Keratinocyte (primary cell): Measurements from ENCODE around the gene ATXN7. TPM values are rescaled to one million over a fixed set of nuclear protein-coding genes. Genes with fewer than 3 reads are reported as not detected.

Experiments used
- DNase-seq: peaks from one replicate; pipeline ENCODE4 v3.0.0-alpha.2; 2011; ENCODE audit warnings: low read depth, missing footprints, low spot score
- FAIRE-seq: peaks from 2 replicates; lab custom pipeline; 2011; peaks lifted over from hg19 to GRCh38; lab: Jason Lieb, UNC
- H2AFZ ChIP-seq: 2 replicates; pipeline ENCODE4 v1.6.0; 2012; ENCODE audit warnings: low read length, control low read depth, inconsistent platforms; ENCODE audit not compliant: control insufficient read depth
- H3K27ac ChIP-seq: 2 replicates; pipeline ENCODE4 v1.5.1; 2011; ENCODE audit warnings: low read length; ENCODE audit not compliant: control insufficient read depth, insufficient read depth
- H3K27me3 ChIP-seq: 3 replicates; pipeline ENCODE4 v1.6.0; 2011; ENCODE audit warnings: low read length; ENCODE audit not compliant: control insufficient read depth, insufficient read depth; ENCODE audit errors: extremely low read depth
- H3K36me3 ChIP-seq, 2 experiments: 2 replicates in 1 of 2; 3 replicates in 1 of 2; pipeline ENCODE4 v1.5.1; 2011; ENCODE audit warnings: low read length in 2 of 2, mild to moderate bottlenecking in 1 of 2; ENCODE audit not compliant: control insufficient read depth in 2 of 2, insufficient read depth in 2 of 2; ENCODE audit errors: extremely low read depth in 1 of 2
- H3K4me1 ChIP-seq: 3 replicates; pipeline ENCODE4 v1.5.1; 2011; ENCODE audit warnings: low read length; ENCODE audit not compliant: control insufficient read depth, insufficient read depth; ENCODE audit errors: extremely low read depth
- H3K4me2 ChIP-seq: 3 replicates; pipeline ENCODE4 v1.6.0; 2011; ENCODE audit warnings: low read depth, low read length; ENCODE audit not compliant: control insufficient read depth, insufficient read depth; ENCODE audit errors: extremely low read depth
- H3K4me3 ChIP-seq, 3 experiments: fragments of 200-600 bp in 1 of 3; sonication (generic) in 1 of 3; 2 replicates in 2 of 3; 3 replicates in 1 of 3; pipeline ENCODE4 v1.5.1; 2011 to 2016; ENCODE audit warnings: low read length in 3 of 3, mild to moderate bottlenecking in 3 of 3, control low read depth in 2 of 3, inconsistent platforms in 1 of 3, low read depth in 1 of 3, mixed read lengths in 1 of 3, mixed run types in 1 of 3, moderate library complexity in 1 of 3; ENCODE audit not compliant: control insufficient read depth in 2 of 3, insufficient read depth in 2 of 3; ENCODE audit errors: extremely low read depth in 1 of 3
- H3K79me2 ChIP-seq: 2 replicates; pipeline ENCODE4 v1.6.0; 2012; ENCODE audit warnings: low read length; ENCODE audit not compliant: control insufficient read depth, insufficient read depth
- H3K9ac ChIP-seq: 3 replicates; pipeline ENCODE4 v1.6.0; 2011; ENCODE audit warnings: low read length; ENCODE audit not compliant: control insufficient read depth, insufficient read depth; ENCODE audit errors: extremely low read depth
- H3K9me1 ChIP-seq: 3 replicates; pipeline ENCODE4 v1.6.0; 2011; ENCODE audit warnings: low read length; ENCODE audit not compliant: control insufficient read depth, insufficient read depth; ENCODE audit errors: extremely low read depth
- H3K9me3 ChIP-seq: 2 replicates; pipeline ENCODE4 v1.5.1; 2012; ENCODE audit warnings: low read depth, low read length; ENCODE audit not compliant: control insufficient read depth
- H4K20me1 ChIP-seq: 3 replicates; pipeline ENCODE4 v1.6.0; 2011; ENCODE audit warnings: low read length; ENCODE audit not compliant: control insufficient read depth, insufficient read depth; ENCODE audit errors: extremely low read depth
- CTCF ChIP-seq, 3 experiments: IDR thresholded peaks in 1 of 3; conservative IDR thresholded peaks in 1 of 3; optimal IDR thresholded peaks in 1 of 3; 2 replicates in 2 of 3; 3 replicates in 1 of 3; pipeline versions ENCODE3 to v1.5.1; 2011; ENCODE audit warnings: low read length in 3 of 3, mild to moderate bottlenecking in 3 of 3, moderate library complexity in 2 of 3, control low read depth in 1 of 3, inconsistent platforms in 1 of 3; ENCODE audit not compliant: insufficient read depth in 2 of 3; ENCODE audit errors: extremely low read depth in 1 of 3
- EZH2 ChIP-seq: IDR thresholded peaks from one replicate; pipeline ENCODE4 v1.6.1; 2012; ENCODE audit warnings: inconsistent platforms, mild to moderate bottlenecking, low read length, moderate library complexity
- dilution Hi-C: fragments of 300-500 bp; cut with MboI; formaldehyde crosslinking; loops from one replicate; pipeline ENCODE4 v1.7.0; 2020; ENCODE audit warnings: low sequenced_read_pairs; ENCODE audit not compliant: extremely low pct_ligation_motif_present
- polyA plus RNA-seq, 5 experiments: library from polyadenylated mRNA; depleted of rRNA in 3 of 5; stranded (reverse) in 3 of 5; stranded (forward) in 1 of 5; unstranded in 1 of 5; fragments of >200 nt; gene quantifications; 1 replicate in 1 of 5; 2 replicates in 3 of 5; 3 replicates in 1 of 5; pipeline versions ENCODE4 v1.2.1 to v1.2.3, GENCODE V29; 2011 to 2012; ENCODE audit warnings: missing spikeins in 2 of 5, low read depth in 1 of 5, low replicate concordance in 1 of 5

Gene ATXN7
- polyA plus RNA-seq, 1 donor (not counting 4 experiments of a cell fraction or from before 2014, with no cell fraction given) = 8.8 TPM

DNA sequence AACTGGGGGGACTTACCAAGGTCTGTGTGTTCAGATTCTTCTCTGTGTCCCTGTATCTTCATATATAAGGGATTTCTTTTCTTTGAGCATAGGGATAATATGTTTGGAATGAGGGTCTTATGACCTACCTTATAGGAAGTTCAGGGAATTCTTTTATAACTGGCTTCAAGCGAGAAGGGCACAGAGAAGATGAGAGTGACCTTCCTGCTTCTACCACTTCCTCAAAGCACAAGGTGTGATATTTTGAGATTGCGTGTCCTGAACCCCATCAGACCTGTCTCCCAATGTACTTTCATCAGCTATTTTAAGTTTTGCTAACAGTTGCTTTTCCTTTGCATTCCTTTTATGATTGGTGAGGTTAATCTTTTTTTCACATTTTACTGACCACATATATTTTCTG, 162.7 kb downstream of the ATXN7 start:
- FAIRE-seq = no peak
- Histone ChIP-seq H3K27me3 (no peaks in the 10 kb centered on the region), H3K9me3 (no peaks in the 10 kb centered on the region), H4K20me1 (no peaks in the 10 kb centered on the region), H3K4me3 (no peak overlapping the region), H3K9me1 (peaks cover 2% of the 10 kb centered on the region), H3K9ac (no peak overlapping the region), H3K79me2 (peaks cover 20% of the 10 kb centered on the region), H3K27ac (no peak overlapping the region), H2AFZ (no peak overlapping the region), H3K36me3 (peaks cover 0 to 8% of the 10 kb centered on the region in 2 experiments), H3K4me1 (peaks cover 11% of the 10 kb centered on the region), H3K4me2 (no peak overlapping the region)
- dilution Hi-C loops = no loop called here
- no peak for TF ChIP-seq CTCF (optimal IDR thresholded peaks at IDR 0.05 in 1 of 3, IDR thresholded peaks at IDR 0.05 in 1 of 3, conservative IDR thresholded peaks at IDR 0.05 in 1 of 3; ENCODE audit: extremely low read depth in 1 of 3, insufficient read depth in 2 of 3, low read length in 3 of 3)
- no peak for TF ChIP-seq EZH2
- no peak for DNase-seq

DNA sequence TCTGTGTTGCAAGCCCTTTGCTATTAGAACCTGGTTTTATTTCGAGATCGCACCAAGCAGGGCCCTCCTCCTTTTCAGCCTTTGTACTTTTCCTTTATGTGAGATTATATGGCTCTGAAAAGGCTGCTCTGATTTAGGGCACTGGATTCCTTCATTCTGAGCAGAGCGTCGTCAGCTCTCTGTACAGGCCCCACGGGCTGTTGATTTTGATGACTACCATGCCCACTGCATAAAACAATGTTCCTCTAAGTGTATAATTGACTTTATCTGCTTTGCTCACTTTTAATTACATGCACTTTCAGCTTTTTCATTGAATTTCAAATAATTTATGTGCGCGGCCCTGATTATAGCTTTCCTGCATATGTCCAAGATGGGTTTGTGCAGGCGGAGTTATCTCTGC, 164.0 kb downstream of the ATXN7 start:
- Histone ChIP-seq H3K27me3 (no peaks in the 10 kb centered on the region), H3K4me3 (no peak overlapping the region), H4K20me1 (no peaks in the 10 kb centered on the region), H3K9me1 (no peaks in the 10 kb centered on the region), H3K4me1 (peaks cover 10% of the 10 kb centered on the region), H3K9me3 (no peaks in the 10 kb centered on the region), H3K27ac (no peak overlapping the region), H3K36me3 (no peaks in the 10 kb centered on the region), H3K79me2 (peaks cover 7% of the 10 kb centered on the region), H2AFZ (no peak overlapping the region), H3K9ac (no peak overlapping the region), H3K4me2 (no peak overlapping the region)
- FAIRE-seq (no peak), DNase-seq (no peak)
- TF ChIP-seq EZH2 (no peak), CTCF (optimal IDR thresholded peaks at IDR 0.05 in 1 of 3, IDR thresholded peaks at IDR 0.05 in 1 of 3, conservative IDR thresholded peaks at IDR 0.05 in 1 of 3; ENCODE audit: extremely low read depth in 1 of 3, insufficient read depth in 2 of 3, low read length in 3 of 3) (no peak)
- dilution Hi-C loops = no loop called here
